ENCODE data around the gene PPP2R2B. TPM values are rescaled to one million over a fixed set of nuclear protein-coding genes. Genes with fewer than 3 reads are reported as not detected.

Gene PPP2R2B
- total RNA-seq, 2 donors from 2014 or later, result 9.5 to 29.8 TPM

- ATAC-seq (ENCODE audit: insufficient number of reproducible peaks, low FRiP score, low read depth), result no peak
- Histone ChIP-seq H3K4me1 (ENCODE audit: control insufficient read depth in 1 of 2, low read depth in 2 of 2) (peaks cover 16 to 35% of the 10 kb centered on the region in 2 donors), H3K27ac (no peak overlapping the region)
These were observed 88.6 kb downstream of the PPP2R2B start for GRCh38 chr5:146789712-146790653.

DNA sequence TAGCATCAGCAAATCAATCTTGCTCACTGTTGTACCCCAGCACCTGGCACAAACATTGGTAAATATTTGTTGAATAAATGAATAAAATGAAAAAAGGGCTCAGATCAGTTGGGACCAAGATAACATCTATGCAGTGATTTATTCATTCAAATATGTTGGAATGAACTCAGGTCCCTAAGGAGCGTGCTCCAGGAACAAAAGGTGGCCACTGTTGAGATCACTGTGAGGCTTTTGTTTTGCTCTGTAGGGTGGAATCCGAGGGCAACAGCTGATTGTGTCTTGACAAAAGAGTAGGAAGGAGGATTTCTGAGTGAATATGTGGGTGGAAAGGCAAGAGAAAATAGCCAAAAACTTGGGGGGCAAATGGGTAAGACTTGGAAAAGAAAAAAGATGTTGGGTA is 89.7 kb downstream of the PPP2R2B start:
- Histone ChIP-seq H3K36me3 (no peaks in the 10 kb centered on the region), H3K9me3 (no peaks in the 10 kb centered on the region), H3K4me3 (no peak overlapping the region), H3K27ac (no peak overlapping the region), H3K4me1 (ENCODE audit: control insufficient read depth in 1 of 2, low read depth in 2 of 2) (peaks cover 6 to 24% of the 10 kb centered on the region in 2 donors), H3K27me3 (replicated peaks; ENCODE audit: insufficient read depth) (no peaks in the 10 kb centered on the region)
- DNase-seq (ENCODE audit: low spot score) (no peak), ATAC-seq (ENCODE audit: insufficient number of reproducible peaks, low FRiP score, low read depth) (no peak)
- no peak for TF ChIP-seq CTCF (IDR thresholded peaks at IDR 0.05)

More at GRCh38 chr5:146789712-146790653, 88.6 kb downstream of the PPP2R2B start:
- H3K4me3 ChIP-seq, result no peak overlapping the region
- no peak for DNase-seq (ENCODE audit: low spot score)
- no peaks in the 10 kb centered on the region for H3K27me3 ChIP-seq (replicated peaks; ENCODE audit: insufficient read depth)
- TF ChIP-seq CTCF (IDR thresholded peaks at IDR 0.05), result no peak
- H3K9me3 ChIP-seq, result no peaks in the 10 kb centered on the region
- no peaks in the 10 kb centered on the region for H3K36me3 ChIP-seq

DNA sequence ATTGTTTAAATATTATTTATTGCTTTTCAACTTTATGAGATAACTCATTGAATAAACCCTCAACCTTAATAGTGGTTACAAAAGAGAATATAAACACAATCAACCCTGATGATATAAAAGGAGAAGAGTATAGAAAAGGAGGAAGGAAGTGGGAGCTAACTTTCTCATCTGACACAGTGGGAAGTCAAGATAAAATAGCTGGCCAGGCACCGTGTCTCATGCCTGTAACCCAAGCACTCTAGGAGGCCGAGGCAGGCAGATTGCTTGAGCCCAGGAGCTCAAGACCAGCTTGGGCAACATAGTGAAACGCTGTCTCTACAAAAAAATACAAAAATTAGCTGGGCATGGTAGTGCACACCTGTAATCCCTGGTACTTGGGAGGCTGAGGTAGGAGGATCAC is 93.5 kb downstream of the PPP2R2B start:
- TF ChIP-seq CTCF (IDR thresholded peaks at IDR 0.05), result no peak
- no peak overlapping the region for H3K27ac ChIP-seq
- no peak for ATAC-seq (ENCODE audit: insufficient number of reproducible peaks, low FRiP score, low read depth)
- no peak overlapping the region for H3K4me3 ChIP-seq
- no peaks in the 10 kb centered on the region for H3K27me3 ChIP-seq (replicated peaks; ENCODE audit: insufficient read depth)
- DNase-seq (ENCODE audit: low spot score), result no peak
- no peaks in the 10 kb centered on the region for H3K36me3 ChIP-seq
- H3K9me3 ChIP-seq, result no peaks in the 10 kb centered on the region
- H3K4me1 ChIP-seq (ENCODE audit: control insufficient read depth in 1 of 2, low read depth in 2 of 2), result peaks cover 0 to 7% of the 10 kb centered on the region in 2 donors

GRCh38 chr5:146781157-146781556 is 97.4 kb downstream of the PPP2R2B start:
- ATAC-seq (ENCODE audit: insufficient number of reproducible peaks, low FRiP score, low read depth) (no peak), DNase-seq (ENCODE audit: low spot score) (no peak)
- Histone ChIP-seq H3K4me1 (ENCODE audit: control insufficient read depth in 1 of 2, low read depth in 2 of 2) (no peaks in the 10 kb centered on the region), H3K27me3 (replicated peaks; ENCODE audit: insufficient read depth) (no peaks in the 10 kb centered on the region), H3K4me3 (no peak overlapping the region), H3K36me3 (no peaks in the 10 kb centered on the region), H3K9me3 (no peaks in the 10 kb centered on the region), H3K27ac (no peak overlapping the region)
- TF ChIP-seq CTCF (IDR thresholded peaks at IDR 0.05), result no peak

DNA sequence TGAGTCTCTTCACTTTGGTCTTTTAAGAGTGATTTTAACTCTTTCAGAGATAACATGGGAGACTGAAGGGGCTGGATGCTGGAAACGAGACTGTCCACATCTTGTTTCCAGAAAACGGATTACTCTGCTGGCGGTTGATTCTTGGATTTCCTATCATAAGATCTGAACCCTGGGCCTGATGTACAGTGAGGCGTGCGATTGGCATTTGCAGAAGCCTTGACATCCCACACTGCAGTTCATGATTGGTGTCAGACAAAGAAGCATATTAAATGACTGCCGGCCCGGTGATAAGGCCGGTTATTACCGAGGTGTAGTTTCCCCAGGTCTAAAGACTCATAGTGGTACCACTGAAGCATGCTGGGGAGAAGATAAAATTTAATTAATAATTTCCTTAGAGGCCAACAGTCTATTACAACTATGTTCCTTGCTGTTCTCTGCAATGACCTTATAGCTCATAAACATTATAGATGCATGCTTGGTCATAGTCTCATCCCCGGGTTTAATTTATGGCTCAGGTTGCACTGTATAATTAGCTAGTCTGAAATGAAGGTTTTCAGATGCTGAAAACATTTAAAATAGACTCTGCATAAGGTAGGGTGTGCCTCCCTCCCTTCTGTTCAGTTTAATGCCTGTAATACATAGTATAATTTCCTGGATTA is 99.2 kb downstream of the PPP2R2B start:
- Histone ChIP-seq H3K27ac (no peak overlapping the region), H3K9me3 (no peaks in the 10 kb centered on the region), H3K36me3 (no peaks in the 10 kb centered on the region), H3K27me3 (replicated peaks; ENCODE audit: insufficient read depth) (no peaks in the 10 kb centered on the region), H3K4me1 (ENCODE audit: control insufficient read depth in 1 of 2, low read depth in 2 of 2) (no peaks in the 10 kb centered on the region), H3K4me3 (no peak overlapping the region)
- no peak for ATAC-seq (ENCODE audit: insufficient number of reproducible peaks, low FRiP score, low read depth)
- TF ChIP-seq CTCF (IDR thresholded peaks at IDR 0.05), result no peak
- no peak for DNase-seq (ENCODE audit: low spot score)

Data from thoracic aorta (tissue), 2 donors.